ENCODE data around the gene RPUSD4. TPM values are rescaled to one million over a fixed set of nuclear protein-coding genes. Genes with fewer than 3 reads are reported as not detected.

Gene RPUSD4
- total RNA-seq, 2 experiments from 2014 or later = 29.1 to 36.2 TPM

DNA sequence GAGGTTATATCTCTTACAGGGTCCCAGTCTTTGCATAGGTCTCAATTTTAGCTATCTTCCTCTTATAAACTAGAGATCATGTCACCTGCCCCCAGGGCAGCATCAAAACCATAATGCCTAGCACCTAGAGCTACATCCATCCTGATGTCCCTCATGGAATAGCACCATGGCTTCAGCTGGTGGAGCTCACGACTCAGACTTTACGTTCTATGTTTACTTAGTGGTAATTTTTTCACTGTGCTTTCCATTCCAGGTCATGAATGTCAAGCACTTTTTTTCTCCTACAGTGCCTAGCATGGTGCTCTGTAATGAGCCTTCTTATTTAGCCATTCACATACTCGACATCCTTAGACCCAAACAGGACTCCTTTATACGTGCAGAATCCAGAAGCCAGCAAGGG lies 58.4 kb downstream of the RPUSD4 start:
- POLR2A ChIA-PET = no interaction called here
- DNase-seq (ENCODE audit: low spot score) = no peak
- Histone ChIP-seq H3K79me2 (ENCODE audit: insufficient read depth, low read depth, low read length) (no peaks in the 10 kb centered on the region), H2AFZ (ENCODE audit: low read length) (no peak overlapping the region), H3K4me2 (ENCODE audit: low read length) (no peak overlapping the region), H3K4me3 (ENCODE audit: low read depth, low read length, poor library complexity, severe bottlenecking) (no peak overlapping the region), H3K27ac (ENCODE audit: low read depth, low read length, poor library complexity, severe bottlenecking) (no peak overlapping the region), H3K9me3 (ENCODE audit: low read length) (peaks cover 8% of the 10 kb centered on the region; the same call in 1 of the 2 replicates), H3K36me3 (ENCODE audit: insufficient read depth, low read length) (no peaks in the 10 kb centered on the region), H4K20me1 (ENCODE audit: insufficient read depth, low read length) (no peaks in the 10 kb centered on the region), H3K9me2 (ENCODE audit: insufficient read depth, low read length) (no peaks in the 10 kb centered on the region), H3K4me1 (ENCODE audit: insufficient read depth, low read length, poor library complexity, severe bottlenecking) (no peaks in the 10 kb centered on the region)
- BruUV-seq (replicated peaks) = no TSS peak
- TF ChIP-seq EZH2phosphoT487 (IDR thresholded peaks at IDR 0.05; ENCODE audit: borderline replicate concordance, low read depth, low read length) = no peak
- TF ChIP-seq, protein P1, sequence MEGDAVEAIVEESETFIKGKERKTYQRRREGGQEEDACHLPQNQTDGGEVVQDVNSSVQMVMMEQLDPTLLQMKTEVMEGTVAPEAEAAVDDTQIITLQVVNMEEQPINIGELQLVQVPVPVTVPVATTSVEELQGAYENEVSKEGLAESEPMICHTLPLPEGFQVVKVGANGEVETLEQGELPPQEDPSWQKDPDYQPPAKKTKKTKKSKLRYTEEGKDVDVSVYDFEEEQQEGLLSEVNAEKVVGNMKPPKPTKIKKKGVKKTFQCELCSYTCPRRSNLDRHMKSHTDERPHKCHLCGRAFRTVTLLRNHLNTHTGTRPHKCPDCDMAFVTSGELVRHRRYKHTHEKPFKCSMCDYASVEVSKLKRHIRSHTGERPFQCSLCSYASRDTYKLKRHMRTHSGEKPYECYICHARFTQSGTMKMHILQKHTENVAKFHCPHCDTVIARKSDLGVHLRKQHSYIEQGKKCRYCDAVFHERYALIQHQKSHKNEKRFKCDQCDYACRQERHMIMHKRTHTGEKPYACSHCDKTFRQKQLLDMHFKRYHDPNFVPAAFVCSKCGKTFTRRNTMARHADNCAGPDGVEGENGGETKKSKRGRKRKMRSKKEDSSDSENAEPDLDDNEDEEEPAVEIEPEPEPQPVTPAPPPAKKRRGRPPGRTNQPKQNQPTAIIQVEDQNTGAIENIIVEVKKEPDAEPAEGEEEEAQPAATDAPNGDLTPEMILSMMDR (conservative IDR thresholded peaks at IDR 0.05; ENCODE audit: low read length) = no peak
- intact Hi-C loops (cut with micrococcal nuclease; ENCODE audit: unreplicated experiment) = no loop called here
- CTCF ChIA-PET (ENCODE audit: unreplicated experiment) = interaction anchor here (0.6 kb wide), 1 partner anchor 151 kb away, joined by 4 read pairs; the partner anchor contains the start of gene DCPS

DNA sequence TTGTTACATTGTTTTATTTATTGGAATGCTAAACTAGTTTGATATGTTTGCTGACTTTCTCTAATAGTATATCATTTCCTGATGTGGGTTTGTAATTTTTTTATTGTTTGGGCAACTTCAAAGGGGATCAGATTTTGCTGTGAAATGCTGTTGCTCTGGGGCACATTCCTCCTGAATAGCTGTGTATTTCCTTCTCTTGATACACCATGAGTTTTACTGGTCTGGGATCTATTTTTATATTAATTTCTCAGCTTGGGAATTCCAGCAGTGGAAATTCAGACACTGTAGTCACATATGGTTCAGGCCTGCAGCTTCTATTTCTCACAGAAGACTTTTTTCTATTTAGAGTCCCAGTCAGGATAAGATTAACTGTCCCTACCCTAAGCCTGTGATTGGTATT lies 58.9 kb downstream of the RPUSD4 start:
- POLR2A ChIA-PET = no interaction called here
- H3K27ac ChIP-seq (ENCODE audit: low read depth, low read length, poor library complexity, severe bottlenecking) = no peak overlapping the region
- CTCF ChIA-PET (ENCODE audit: unreplicated experiment) = interaction anchor here (0.6 kb wide), 1 partner anchor 151 kb away, joined by 4 read pairs; the partner anchor contains the start of gene DCPS
- TF ChIP-seq EZH2phosphoT487 (IDR thresholded peaks at IDR 0.05; ENCODE audit: borderline replicate concordance, low read depth, low read length) = no peak
- TF ChIP-seq, protein P1 (conservative IDR thresholded peaks at IDR 0.05; ENCODE audit: low read length) = no peak
- DNase-seq (ENCODE audit: low spot score) = no peak
- H3K4me2 ChIP-seq (ENCODE audit: low read length) = no peak overlapping the region
- H3K36me3 ChIP-seq (ENCODE audit: insufficient read depth, low read length) = no peaks in the 10 kb centered on the region
- no peaks in the 10 kb centered on the region for H3K9me2 ChIP-seq (ENCODE audit: insufficient read depth, low read length)
- H3K9me3 ChIP-seq (ENCODE audit: low read length) = peaks cover 8% of the 10 kb centered on the region; the same call in 1 of the 2 replicates
- no peaks in the 10 kb centered on the region for H3K79me2 ChIP-seq (ENCODE audit: insufficient read depth, low read depth, low read length)
- intact Hi-C loops (cut with micrococcal nuclease; ENCODE audit: unreplicated experiment) = no loop called here
- no TSS peak for BruUV-seq (replicated peaks)
- no peak overlapping the region for H2AFZ ChIP-seq (ENCODE audit: low read length)
- no peaks in the 10 kb centered on the region for H3K4me1 ChIP-seq (ENCODE audit: insufficient read depth, low read length, poor library complexity, severe bottlenecking)
- H4K20me1 ChIP-seq (ENCODE audit: insufficient read depth, low read length) = no peaks in the 10 kb centered on the region
- H3K4me3 ChIP-seq (ENCODE audit: low read depth, low read length, poor library complexity, severe bottlenecking) = no peak overlapping the region

DNA sequence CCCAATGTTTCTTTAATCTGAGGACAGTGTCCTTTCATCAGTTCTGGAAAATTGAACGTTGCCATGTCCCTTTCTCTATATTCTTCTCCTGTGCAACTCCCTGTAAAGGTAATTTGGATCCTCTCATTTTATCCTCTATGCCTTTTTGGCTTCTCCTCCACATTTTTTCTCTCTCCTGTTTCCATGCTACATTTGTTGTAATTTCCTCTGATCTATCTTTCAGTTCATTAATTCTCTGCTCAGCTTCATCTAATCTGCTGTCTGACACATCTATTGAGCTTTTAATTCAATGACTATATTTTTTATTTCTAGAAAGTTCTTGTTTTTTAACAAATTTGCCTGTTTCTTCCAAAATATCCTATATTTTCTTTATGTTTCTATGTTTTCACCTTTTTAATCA lies 59.3 kb downstream of the RPUSD4 start:
- ChIA-PET CTCF (ENCODE audit: unreplicated experiment) (no interaction called here), POLR2A (no interaction called here)
- no peak for TF ChIP-seq EZH2phosphoT487 (IDR thresholded peaks at IDR 0.05; ENCODE audit: borderline replicate concordance, low read depth, low read length)
- TF ChIP-seq, protein P1 (conservative IDR thresholded peaks at IDR 0.05; ENCODE audit: low read length) = no peak

More for the DNA sequence above, 59.3 kb downstream of the RPUSD4 start:
- H3K9me2 ChIP-seq (ENCODE audit: insufficient read depth, low read length) = no peaks in the 10 kb centered on the region
- no peaks in the 10 kb centered on the region for H3K79me2 ChIP-seq (ENCODE audit: insufficient read depth, low read depth, low read length)
- no peak overlapping the region for H3K4me3 ChIP-seq (ENCODE audit: low read depth, low read length, poor library complexity, severe bottlenecking)
- H3K36me3 ChIP-seq (ENCODE audit: insufficient read depth, low read length) = no peaks in the 10 kb centered on the region
- H3K27ac ChIP-seq (ENCODE audit: low read depth, low read length, poor library complexity, severe bottlenecking) = no peak overlapping the region
- H3K4me1 ChIP-seq (ENCODE audit: insufficient read depth, low read length, poor library complexity, severe bottlenecking) = no peaks in the 10 kb centered on the region
- DNase-seq (ENCODE audit: low spot score) = no peak
- H3K9me3 ChIP-seq (ENCODE audit: low read length) = peaks cover 8% of the 10 kb centered on the region; the same call in 1 of the 2 replicates
- intact Hi-C loops (cut with micrococcal nuclease; ENCODE audit: unreplicated experiment) = no loop called here
- no peak overlapping the region for H2AFZ ChIP-seq (ENCODE audit: low read length)
- no peak overlapping the region for H3K4me2 ChIP-seq (ENCODE audit: low read length)
- no TSS peak for BruUV-seq (replicated peaks)
- no peaks in the 10 kb centered on the region for H4K20me1 ChIP-seq (ENCODE audit: insufficient read depth, low read length)
